HG03066 (cell line): ENCODE data around the gene XXYLT1.

Source experiments
- ATAC-seq: cut with Tn5 transposase; IDR thresholded peaks from one replicate; pipeline ENCODE4 v1.9.1; 2021; ENCODE audit warnings: low read depth; ENCODE audit not compliant: unreplicated experiment

The XXYLT1 gene

DNA sequence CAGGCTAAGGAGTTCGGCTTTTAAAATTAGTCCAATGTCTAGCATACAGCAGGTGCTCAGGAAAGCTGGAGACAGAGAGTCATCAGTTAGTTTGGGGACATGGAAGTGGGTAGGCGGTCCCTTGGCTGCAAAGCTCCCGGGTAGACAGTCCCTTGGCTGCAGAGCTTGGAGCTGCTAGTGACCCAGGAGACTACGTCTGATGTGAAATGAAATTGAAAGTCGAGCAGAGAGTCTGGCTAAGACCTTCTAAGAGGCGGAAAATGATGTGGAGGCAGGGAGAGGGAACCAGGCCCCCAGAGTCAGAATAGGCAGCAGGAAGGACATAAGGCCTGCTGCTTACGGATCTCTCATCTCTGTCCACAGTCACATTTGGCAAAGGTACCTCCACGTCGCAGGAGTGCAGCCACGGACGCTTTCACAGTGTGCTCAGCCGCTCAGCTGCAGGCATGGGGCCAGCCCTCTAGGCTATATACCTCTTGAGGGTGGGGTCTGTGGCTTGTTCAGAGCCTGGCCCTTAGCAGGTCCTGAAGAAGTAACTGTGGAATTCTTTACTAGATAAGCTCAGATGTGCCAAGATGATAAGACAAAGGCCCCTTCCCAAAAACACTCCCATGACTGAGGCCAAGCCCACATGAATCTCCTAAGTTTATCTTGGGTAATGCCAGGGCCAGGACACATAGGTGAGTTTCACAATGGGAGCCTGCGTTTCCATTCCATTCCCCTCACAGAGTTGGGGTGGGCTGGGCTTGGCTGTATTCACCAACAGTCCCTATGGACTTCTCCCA lies 131.7 kb downstream of the XXYLT1 start:
- ATAC-seq = peak; percentile 91

DNA sequence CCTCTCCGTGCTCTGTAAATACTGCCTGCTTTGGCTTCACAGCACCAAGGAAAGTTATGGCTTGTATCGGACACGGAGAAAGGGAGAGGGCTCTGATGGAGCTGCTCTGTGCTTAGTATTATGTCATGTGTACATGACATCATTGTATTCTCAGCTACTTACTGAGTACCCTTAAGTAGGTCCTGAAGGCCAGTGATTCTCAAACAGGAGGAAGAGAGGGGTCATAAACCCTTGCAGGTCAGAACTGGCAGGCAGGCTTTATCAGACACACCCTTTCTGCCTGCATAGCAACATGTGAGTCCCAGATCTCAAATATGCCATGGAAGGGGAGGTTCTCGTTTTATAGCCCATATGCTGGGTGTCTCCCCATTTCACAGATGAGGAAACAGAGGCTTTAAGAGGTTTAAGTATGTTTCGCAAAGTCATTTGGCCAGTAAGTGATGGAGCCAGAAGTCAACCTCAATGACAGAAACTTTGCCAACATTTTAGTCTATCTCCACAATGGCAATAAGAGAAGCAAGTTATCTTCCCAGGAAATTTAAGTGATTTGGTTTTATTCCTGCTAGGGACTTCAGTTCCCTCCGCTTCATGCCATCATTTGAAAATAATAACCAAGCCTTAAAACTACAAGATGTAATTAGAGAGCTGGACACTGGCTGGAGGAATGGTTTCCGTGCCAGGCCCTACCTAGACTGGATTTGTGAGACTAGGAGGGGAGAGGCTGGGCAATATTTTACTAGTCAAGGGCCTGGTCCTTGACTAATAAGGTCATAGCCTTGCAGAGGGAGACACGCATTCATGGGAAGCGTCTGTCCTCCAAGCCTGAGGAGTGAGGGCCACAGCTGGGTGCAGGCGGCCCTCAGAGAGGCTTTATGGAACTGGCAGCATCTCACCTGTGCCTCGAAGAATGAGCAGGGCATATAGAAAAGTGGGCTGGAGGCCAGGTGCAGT lies 133.0 kb downstream of the XXYLT1 start:
- no peak for ATAC-seq

- no peak for ATAC-seq
Measured at GRCh38 chr3:195135917-195136316, 135.0 kb downstream of the XXYLT1 start.

GRCh38 chr3:195134431-195134830 lies 136.5 kb downstream of the XXYLT1 start:
- no peak for ATAC-seq

DNA sequence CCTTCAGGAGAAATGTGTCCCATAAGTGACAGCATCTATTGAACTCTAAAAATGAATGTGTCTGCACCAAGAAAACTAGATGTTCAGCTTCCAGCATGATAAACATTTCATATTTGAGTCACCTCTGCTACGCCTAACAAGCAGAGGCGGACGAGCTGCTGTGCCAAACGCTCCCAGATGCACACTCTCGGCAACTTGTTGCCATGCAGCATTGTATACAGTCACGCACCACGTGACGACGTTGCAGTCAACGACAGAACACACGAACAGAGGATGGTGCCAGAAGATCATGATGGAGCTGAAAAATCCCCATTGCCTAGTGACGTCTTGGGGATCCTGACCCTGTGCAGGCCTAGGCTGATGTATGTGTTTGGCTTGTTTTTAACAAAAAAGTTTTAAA lies 137.5 kb downstream of the XXYLT1 start:
- ATAC-seq = no peak

DNA sequence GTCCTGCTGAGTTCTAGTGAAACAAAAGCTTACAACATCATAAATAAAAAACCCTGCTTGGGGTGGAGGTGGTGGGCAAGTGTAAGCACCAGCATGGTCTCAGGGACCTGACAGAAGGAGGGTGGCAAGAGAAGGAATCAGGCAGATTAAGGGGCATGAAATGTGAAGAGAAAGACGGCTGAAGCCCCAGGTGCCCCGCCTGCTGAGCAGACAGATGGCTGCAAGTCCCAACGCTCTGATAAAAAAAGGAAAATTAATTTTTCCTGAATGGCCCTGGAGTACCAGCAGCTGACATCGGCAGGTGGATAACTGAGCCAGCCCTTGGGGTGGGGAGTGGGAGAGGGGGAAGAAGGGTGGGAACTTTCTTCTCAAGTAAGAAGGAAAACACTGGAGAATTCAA lies 137.9 kb downstream of the XXYLT1 start:
- ATAC-seq = no peak

DNA sequence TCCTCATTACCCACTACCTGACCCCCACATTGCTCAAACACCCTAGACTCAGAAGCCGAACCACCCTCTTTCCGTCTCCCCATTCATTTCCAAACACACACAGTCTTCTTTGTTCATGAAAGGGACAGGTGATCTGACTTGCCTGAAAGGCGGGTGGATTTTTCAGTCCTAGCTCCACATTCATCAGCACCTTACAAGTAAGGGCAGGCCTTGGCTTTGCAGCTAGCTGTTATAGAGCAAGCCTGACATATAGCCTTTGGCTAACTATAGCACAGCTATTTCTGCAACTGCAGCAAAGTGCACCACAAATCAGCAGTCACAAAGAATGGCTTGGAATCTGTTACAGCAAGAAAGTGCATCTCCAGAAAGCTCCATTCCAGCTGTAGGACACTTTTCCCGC lies 139.8 kb downstream of the XXYLT1 start:
- no peak for ATAC-seq

DNA sequence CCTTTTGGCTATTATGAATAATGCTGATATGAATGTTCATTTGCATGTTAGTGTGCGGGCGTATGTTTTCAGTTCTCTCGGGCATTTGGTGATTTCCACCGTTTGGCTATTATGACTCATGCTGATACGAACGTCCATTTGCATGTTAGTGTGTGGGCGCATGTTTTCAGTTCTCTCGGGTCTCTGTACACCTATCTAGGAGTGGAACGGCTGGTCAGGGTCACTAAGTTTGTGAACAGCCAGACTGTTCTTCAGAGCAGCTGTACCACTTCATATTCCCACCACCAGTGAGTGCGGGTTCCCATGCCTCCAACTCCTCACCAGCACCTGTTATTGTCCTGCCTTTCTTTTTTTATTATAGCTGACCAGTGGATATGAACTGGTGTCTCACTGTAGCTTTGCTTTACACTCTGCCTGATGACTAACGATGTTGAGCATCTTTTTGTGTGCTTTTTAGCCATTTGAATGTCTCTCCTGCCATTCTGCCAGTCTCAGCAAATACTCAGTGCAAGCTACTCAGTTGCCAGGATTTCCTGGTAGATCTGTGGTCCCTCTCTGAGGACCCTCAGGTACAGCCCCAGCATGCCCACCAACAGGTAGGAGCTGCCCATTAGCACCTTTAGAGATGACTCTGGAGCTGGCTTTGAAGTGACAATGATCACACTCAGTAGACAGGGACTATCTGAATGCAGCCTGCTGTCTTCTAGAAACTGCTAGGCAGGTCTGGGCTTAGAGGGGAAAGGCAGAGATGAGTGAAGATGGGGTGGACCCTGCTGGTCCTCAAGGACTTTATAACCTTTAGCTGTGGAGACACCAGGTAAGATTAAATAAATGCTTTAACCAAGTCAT lies 141.1 kb downstream of the XXYLT1 start:
- ATAC-seq = peak; percentile 95

DNA sequence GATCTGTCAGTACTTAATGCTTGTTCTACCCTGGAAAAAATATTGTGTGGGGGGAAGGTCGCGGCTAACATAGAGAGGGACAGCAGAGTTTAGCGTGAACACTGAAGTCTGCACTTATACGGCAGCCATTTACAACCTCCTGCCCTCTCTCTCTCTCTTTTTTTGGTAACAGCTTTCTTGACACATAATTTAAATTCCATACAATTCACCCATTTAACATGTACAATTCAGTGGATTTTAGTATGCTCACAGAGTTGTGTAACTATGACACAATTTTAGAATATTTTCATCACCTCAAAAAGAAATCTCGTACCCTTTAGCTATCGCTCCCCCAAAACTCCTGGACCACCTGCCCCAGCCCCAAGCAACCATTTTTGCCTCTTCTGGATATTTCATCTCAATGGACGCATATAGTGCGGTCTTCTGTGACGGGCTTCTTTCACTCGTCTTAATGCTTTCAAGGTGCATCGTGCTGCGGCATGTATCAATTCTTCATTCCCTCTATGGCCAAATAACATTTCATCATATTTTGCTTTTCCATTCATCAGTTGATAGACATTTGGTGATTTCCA lies 141.8 kb downstream of the XXYLT1 start:
- no peak for ATAC-seq

- ATAC-seq = no peak
Measured at GRCh38 chr3:195128255-195129071, 142.5 kb downstream of the XXYLT1 start.

DNA sequence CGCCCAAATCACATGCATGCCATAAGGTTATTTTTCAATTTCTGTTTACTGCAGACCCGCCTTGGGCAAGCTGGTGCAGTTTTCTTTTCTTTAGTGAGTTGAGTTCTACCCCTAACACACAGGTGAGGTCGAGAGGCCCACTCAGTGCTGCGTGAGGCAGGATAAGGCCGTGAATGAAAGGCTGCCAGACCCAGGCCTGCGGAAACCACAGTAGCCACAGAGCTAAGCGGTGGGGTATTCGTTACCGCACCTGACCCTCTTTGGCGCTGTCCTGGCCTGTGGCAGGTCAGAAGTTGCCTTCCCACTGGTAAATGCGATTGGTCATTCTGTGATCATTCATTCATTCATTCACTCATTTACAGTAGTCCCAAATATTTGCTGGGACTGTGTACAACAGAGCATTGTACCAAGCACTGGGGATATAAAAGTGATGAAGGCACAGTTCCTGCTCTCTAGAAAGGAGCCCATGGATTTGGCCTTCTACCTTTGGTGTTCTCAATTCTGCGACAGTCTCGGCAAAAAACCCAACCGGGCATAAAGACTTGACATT lies 144.8 kb downstream of the XXYLT1 start:
- no peak for ATAC-seq

DNA sequence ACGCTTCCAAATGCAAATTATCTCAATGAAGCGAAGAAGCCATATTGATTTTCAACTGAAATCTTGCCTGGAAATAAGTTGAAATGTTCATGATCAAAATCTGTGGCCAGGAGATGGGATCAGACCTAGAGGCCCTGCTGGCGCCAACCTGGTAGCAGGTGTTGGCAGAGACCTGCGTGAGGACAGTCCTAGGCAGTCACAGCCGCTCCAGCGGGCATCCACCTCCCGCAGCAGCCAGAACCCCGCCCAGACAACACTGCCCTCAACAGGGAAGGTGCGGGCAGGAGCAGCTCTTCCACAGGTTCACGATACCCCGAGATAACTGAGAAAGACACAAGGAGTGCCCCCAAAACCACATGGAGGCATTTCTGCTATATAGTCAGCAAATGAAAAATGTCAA lies 145.3 kb downstream of the XXYLT1 start:
- ATAC-seq = no peak

DNA sequence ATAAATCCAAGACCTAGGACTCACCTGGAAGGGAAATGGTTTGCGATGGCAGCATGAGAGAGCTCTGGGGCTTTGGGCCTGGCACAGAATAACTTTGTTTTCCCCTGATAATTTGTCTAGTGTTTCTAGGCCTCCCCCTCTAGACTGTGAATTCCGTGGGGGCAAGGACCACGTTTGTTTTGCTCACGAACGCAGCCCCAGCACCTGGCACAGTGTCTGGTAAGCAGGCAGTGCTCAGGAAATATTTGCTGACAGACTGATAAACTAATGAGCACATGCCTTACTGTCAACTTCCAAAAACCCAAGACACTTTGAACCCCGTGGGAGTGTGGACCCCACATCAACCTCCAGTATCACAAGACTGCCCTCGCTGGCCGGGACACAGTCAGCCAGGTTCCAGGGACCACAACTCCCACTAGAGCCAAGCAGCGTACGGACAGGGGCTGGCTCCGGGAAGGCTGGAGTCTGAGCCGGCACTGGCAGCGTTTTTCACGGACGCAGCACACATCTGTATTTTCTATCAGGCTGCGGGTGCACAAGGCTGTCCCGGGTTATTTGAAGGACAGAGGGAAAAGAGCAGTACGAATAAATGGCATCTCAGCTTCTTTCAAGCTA lies 146.5 kb downstream of the XXYLT1 start:
- no peak for ATAC-seq

GRCh38 chr3:195123281-195123691 lies 147.7 kb downstream of the XXYLT1 start:
- no peak for ATAC-seq

DNA sequence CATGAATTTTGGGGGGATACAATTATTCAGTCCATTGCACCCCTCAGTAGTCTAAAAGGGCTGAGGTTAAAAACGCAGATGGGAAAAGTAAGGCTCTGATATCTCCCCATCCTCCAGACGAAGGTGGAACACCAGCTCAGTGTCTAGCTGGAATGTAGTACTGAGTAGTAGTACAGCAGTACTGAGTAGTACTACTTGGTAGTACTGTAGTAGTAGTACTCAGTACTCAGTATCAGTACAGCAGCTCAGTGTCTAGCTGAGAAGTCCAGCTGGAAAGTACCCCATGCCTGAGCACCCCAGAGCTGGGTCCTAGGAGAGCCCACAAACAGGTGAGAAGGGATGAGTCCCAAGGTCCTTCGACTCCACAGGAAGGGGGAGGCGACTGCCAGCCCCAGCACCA lies 148.7 kb downstream of the XXYLT1 start:
- ATAC-seq = no peak

DNA sequence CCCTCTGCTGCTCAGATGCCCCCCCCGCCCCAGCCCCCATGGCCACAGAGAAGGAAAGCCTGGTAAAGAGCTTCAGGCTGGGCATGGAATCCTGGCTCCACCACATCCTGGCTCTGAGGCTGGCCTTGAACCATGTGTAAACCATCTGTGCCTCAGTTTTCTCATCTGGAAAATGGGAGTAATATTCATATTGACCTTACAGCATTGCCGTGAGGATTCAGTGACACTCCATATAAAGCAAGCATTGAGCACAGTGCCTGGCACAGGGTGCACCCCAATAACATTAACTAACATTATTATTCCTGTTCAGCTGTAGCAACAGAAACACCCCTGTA lies 150.7 kb downstream of the XXYLT1 start:
- ATAC-seq = no peak

GRCh38 chr3:195119461-195120266 lies 151.3 kb downstream of the XXYLT1 start:
- ATAC-seq = no peak

- ATAC-seq = no peak
Measured at GRCh38 chr3:195118671-195119070, 152.3 kb downstream of the XXYLT1 start.
